DND-41 (cell line): ENCODE data around the gene SLC9A7.

ENCODE experiments used
- EZH2 ChIP-seq: IDR thresholded peaks from 3 replicates; pipeline ENCODE4 v1.6.1; 2012; ENCODE audit warnings: borderline replicate concordance, low read depth, mild to moderate bottlenecking, moderate library complexity, low read length, inconsistent platforms; ENCODE audit not compliant: severe bottlenecking
- TF ChIP-seq, protein P1 (sequence below): IDR thresholded peaks from 2 replicates; pipeline ENCODE4 v1.5.1; 2012; ENCODE audit warnings: borderline replicate concordance, low read length, moderate library complexity, mild to moderate bottlenecking; ENCODE audit not compliant: poor library complexity, severe bottlenecking; ENCODE audit errors: extremely low read depth

- TF ChIP-seq, protein P1, sequence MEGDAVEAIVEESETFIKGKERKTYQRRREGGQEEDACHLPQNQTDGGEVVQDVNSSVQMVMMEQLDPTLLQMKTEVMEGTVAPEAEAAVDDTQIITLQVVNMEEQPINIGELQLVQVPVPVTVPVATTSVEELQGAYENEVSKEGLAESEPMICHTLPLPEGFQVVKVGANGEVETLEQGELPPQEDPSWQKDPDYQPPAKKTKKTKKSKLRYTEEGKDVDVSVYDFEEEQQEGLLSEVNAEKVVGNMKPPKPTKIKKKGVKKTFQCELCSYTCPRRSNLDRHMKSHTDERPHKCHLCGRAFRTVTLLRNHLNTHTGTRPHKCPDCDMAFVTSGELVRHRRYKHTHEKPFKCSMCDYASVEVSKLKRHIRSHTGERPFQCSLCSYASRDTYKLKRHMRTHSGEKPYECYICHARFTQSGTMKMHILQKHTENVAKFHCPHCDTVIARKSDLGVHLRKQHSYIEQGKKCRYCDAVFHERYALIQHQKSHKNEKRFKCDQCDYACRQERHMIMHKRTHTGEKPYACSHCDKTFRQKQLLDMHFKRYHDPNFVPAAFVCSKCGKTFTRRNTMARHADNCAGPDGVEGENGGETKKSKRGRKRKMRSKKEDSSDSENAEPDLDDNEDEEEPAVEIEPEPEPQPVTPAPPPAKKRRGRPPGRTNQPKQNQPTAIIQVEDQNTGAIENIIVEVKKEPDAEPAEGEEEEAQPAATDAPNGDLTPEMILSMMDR, result no peak
- no peak for TF ChIP-seq EZH2
These were observed 191.5 kb downstream of the SLC9A7 start for GRCh38 chrX:46567388-46567787.
